ENCODE measurements around the gene FERMT2. TPM values are rescaled to one million over a fixed set of nuclear protein-coding genes. Genes with fewer than 3 reads are reported as not detected.
"Not testable (repeated sequence)": the region's sequence is repeated elsewhere in the genome, so short reads cannot be mapped to it uniquely, and the experiment has no call there.

Gene FERMT2
- total RNA-seq, 1 experiment from 2014 or later = 38.6 TPM

- no peaks in the 10 kb centered on the region for H3K9me2 ChIP-seq (replicated peaks; ENCODE audit: low read length)
- POLR2A ChIA-PET (ENCODE audit: unreplicated experiment) = interaction anchor here (0.7 kb wide), 1 partner anchor 93 kb away, joined by 3 read pairs; no protein-coding TSS in a partner anchor
- no peak overlapping the region for H3K4me3 ChIP-seq (ENCODE audit: low read length)
- H4K20me1 ChIP-seq (ENCODE audit: low read length) = no peaks in the 10 kb centered on the region
- H3K4me2 ChIP-seq (ENCODE audit: low read length) = no peak overlapping the region
- TF ChIP-seq EZH2 (IDR thresholded peaks at IDR 0.05; ENCODE audit: low read length, unreplicated experiment) (no peak), EZH2phosphoT487 (IDR thresholded peaks at IDR 0.05; ENCODE audit: borderline replicate concordance, low read length) (no peak)
- TF ChIP-seq, protein P1, sequence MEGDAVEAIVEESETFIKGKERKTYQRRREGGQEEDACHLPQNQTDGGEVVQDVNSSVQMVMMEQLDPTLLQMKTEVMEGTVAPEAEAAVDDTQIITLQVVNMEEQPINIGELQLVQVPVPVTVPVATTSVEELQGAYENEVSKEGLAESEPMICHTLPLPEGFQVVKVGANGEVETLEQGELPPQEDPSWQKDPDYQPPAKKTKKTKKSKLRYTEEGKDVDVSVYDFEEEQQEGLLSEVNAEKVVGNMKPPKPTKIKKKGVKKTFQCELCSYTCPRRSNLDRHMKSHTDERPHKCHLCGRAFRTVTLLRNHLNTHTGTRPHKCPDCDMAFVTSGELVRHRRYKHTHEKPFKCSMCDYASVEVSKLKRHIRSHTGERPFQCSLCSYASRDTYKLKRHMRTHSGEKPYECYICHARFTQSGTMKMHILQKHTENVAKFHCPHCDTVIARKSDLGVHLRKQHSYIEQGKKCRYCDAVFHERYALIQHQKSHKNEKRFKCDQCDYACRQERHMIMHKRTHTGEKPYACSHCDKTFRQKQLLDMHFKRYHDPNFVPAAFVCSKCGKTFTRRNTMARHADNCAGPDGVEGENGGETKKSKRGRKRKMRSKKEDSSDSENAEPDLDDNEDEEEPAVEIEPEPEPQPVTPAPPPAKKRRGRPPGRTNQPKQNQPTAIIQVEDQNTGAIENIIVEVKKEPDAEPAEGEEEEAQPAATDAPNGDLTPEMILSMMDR (conservative IDR thresholded peaks at IDR 0.05; ENCODE audit: low read depth, low read length) = no peak
- H3K9me3 ChIP-seq (ENCODE audit: low read length) = no peaks in the 10 kb centered on the region
- peaks cover 33% of the 10 kb centered on the region for H3K36me3 ChIP-seq (ENCODE audit: low read depth, low read length)
- DNase-seq (no peak), ATAC-seq (no peak)
- H3F3A ChIP-seq (ENCODE audit: low read length, unreplicated experiment) = no peaks in the 10 kb centered on the region
- intact Hi-C loops (cut with micrococcal nuclease) = no loop called here
- peaks cover 4% of the 10 kb centered on the region; the same call in 1 of the 2 replicates for H3K4me1 ChIP-seq (ENCODE audit: insufficient read depth, low read length)
- no peaks in the 10 kb centered on the region for H3K27me3 ChIP-seq (ENCODE audit: low read length)
- no peak overlapping the region for H3K9ac ChIP-seq (ENCODE audit: low read length)
- H2AFZ ChIP-seq (ENCODE audit: low read length) = no peak overlapping the region
- BruUV-seq (replicated peaks) = no TSS peak
- H3K79me2 ChIP-seq (ENCODE audit: low read length) = no peaks in the 10 kb centered on the region
- CTCF ChIA-PET = no interaction called here
- no peak overlapping the region for H3K27ac ChIP-seq (ENCODE audit: low read length)
These were observed 81.8 kb downstream of the FERMT2 start for GRCh38 chr14:52868911-52869618.

- H3K9me2 ChIP-seq (replicated peaks; ENCODE audit: low read length); H3K9me3 ChIP-seq (ENCODE audit: low read length); H3K4me2 ChIP-seq (ENCODE audit: low read length); CTCF ChIA-PET; H3K27ac ChIP-seq (ENCODE audit: low read length); H4K20me1 ChIP-seq (ENCODE audit: low read length); H2AFZ ChIP-seq (ENCODE audit: low read length); H3F3A ChIP-seq (ENCODE audit: low read length, unreplicated experiment); H3K36me3 ChIP-seq (ENCODE audit: low read depth, low read length); ATAC-seq; intact Hi-C loops (cut with micrococcal nuclease); H3K27me3 ChIP-seq (ENCODE audit: low read length); H3K79me2 ChIP-seq (ENCODE audit: low read length); BruUV-seq (replicated peaks); DNase-seq; H3K4me3 ChIP-seq (ENCODE audit: low read length); H3K4me1 ChIP-seq (ENCODE audit: insufficient read depth, low read length); H3K9ac ChIP-seq (ENCODE audit: low read length): not testable (repeated sequence)
- POLR2A ChIA-PET (ENCODE audit: unreplicated experiment) = interaction anchor here (0.6 kb wide), 1 partner anchor 22 kb away, joined by 40 read pairs; no protein-coding TSS in a partner anchor
These were observed 86.0 kb downstream of the FERMT2 start for GRCh38 chr14:52864893-52865292.

DNA sequence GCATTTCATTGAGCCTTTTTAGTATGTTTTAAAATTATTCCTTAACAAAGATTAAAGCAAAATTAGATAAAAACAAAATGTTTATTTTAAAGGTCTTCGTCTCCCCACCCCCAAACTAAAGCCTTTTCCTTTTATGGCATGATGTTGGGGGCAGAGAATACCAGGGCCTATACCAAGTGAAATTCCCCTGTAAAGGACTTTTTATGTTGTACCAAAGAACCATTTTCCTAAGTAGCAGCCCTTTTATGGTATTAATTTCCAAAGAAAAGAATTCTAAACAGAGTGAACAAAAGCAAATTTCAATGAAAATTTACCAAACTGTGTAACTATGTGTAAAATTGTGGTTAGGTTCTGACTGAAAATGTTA lies 87.5 kb downstream of the FERMT2 start:
- no peak overlapping the region for H3K27ac ChIP-seq (ENCODE audit: low read length)
- H3K79me2 ChIP-seq (ENCODE audit: low read length) = no peaks in the 10 kb centered on the region
- no peak overlapping the region for H3K4me2 ChIP-seq (ENCODE audit: low read length)
- ATAC-seq (no peak), DNase-seq (no peak)
- BruUV-seq (replicated peaks) = no TSS peak
- no peaks in the 10 kb centered on the region for H4K20me1 ChIP-seq (ENCODE audit: low read length)
- no peak overlapping the region for H2AFZ ChIP-seq (ENCODE audit: low read length)
- H3K9me3 ChIP-seq (ENCODE audit: low read length) = no peaks in the 10 kb centered on the region
- no peaks in the 10 kb centered on the region for H3K27me3 ChIP-seq (ENCODE audit: low read length)
- CTCF ChIA-PET = no interaction called here
- H3K36me3 ChIP-seq (ENCODE audit: low read depth, low read length) = peaks cover 17% of the 10 kb centered on the region
- no peak for TF ChIP-seq EZH2phosphoT487 (IDR thresholded peaks at IDR 0.05; ENCODE audit: borderline replicate concordance, low read length)
- TF ChIP-seq, protein P1 (conservative IDR thresholded peaks at IDR 0.05; ENCODE audit: low read depth, low read length) = no peak
- TF ChIP-seq EZH2 (IDR thresholded peaks at IDR 0.05; ENCODE audit: low read length, unreplicated experiment) = no peak
- no peak overlapping the region for H3K4me3 ChIP-seq (ENCODE audit: low read length)
- no peaks in the 10 kb centered on the region for H3F3A ChIP-seq (ENCODE audit: low read length, unreplicated experiment)
- POLR2A ChIA-PET (ENCODE audit: unreplicated experiment) = no interaction called here
- H3K9ac ChIP-seq (ENCODE audit: low read length) = no peak overlapping the region
- no peaks in the 10 kb centered on the region for H3K4me1 ChIP-seq (ENCODE audit: insufficient read depth, low read length)
- no peaks in the 10 kb centered on the region for H3K9me2 ChIP-seq (replicated peaks; ENCODE audit: low read length)
- intact Hi-C loops (cut with micrococcal nuclease) = no loop called here
